ENCODE data around the gene MEG3. TPM values are rescaled to one million over a fixed set of nuclear protein-coding genes. Genes with fewer than 3 reads are reported as not detected.
"Not testable (repeated sequence)": the region's sequence is repeated elsewhere in the genome, so short reads cannot be mapped to it uniquely, and the experiment has no call there.

MEG3 gene
- total and polyA plus RNA-seq, 4 donors: 21.4 to 454 (median 149) TPM

GRCh38 chr14:100816950-100817901 is 8.7 kb upstream of the MEG3 start:
- Histone ChIP-seq H3K27ac (ENCODE audit: low read depth in 1 of 2, low read length in 2 of 2) (no peak overlapping the region), H3K4me1 (ENCODE audit: control insufficient read depth in 1 of 2, insufficient read depth in 2 of 2, low read length in 2 of 2) (no peaks in the 10 kb centered on the region), H3K9me3 (ENCODE audit: control insufficient read depth, low read length) (no peaks in the 10 kb centered on the region), H3K36me3 (ENCODE audit: control insufficient read depth in 1 of 2, insufficient read depth in 2 of 2, low read length in 1 of 2) (no peaks in the 10 kb centered on the region), H3K27me3 (ENCODE audit: control insufficient read depth in 1 of 2, insufficient read depth in 2 of 2, low read length in 1 of 2) (no peaks in the 10 kb centered on the region), H3K4me3 (ENCODE audit: low read length in 2 of 2) (no peak overlapping the region)
- DNase-seq: peak; percentile 34 to 59
- WGBS, 2 donors: 93% methylated on average over 26 of the region's 26 CpGs
- intact Hi-C loops (cut with DNase I): no loop called here
- no peak for ATAC-seq (ENCODE audit: low FRiP score)

- Histone ChIP-seq H3K4me3 (ENCODE audit: low read length in 2 of 2) (no peak overlapping the region), H3K9me3 (ENCODE audit: control insufficient read depth, low read length) (no peaks in the 10 kb centered on the region), H3K27me3 (ENCODE audit: control insufficient read depth in 1 of 2, insufficient read depth in 2 of 2, low read length in 1 of 2) (no peaks in the 10 kb centered on the region), H3K4me1 (ENCODE audit: control insufficient read depth in 1 of 2, insufficient read depth in 2 of 2, low read length in 2 of 2) (no peaks in the 10 kb centered on the region), H3K27ac (ENCODE audit: low read depth in 1 of 2, low read length in 2 of 2) (no peak overlapping the region), H3K36me3 (ENCODE audit: control insufficient read depth in 1 of 2, insufficient read depth in 2 of 2, low read length in 1 of 2) (no peaks in the 10 kb centered on the region)
- ATAC-seq (ENCODE audit: low FRiP score): no peak
- intact Hi-C loops (cut with DNase I): no loop called here
- DNase-seq: peak; percentile 9 to 45
- 56 to 57% methylated on average over 3 of the region's 3 CpGs for WGBS, 2 donors
These were observed 7.7 kb upstream of the MEG3 start for GRCh38 chr14:100818221-100818699.

- DNase-seq: peak; percentile 9 to 11
- H3K27me3 ChIP-seq (ENCODE audit: control insufficient read depth in 1 of 2, insufficient read depth in 2 of 2, low read length in 1 of 2); H3K36me3 ChIP-seq (ENCODE audit: control insufficient read depth in 1 of 2, insufficient read depth in 2 of 2, low read length in 1 of 2); ATAC-seq (ENCODE audit: low FRiP score); H3K4me3 ChIP-seq (ENCODE audit: low read length in 2 of 2); H3K27ac ChIP-seq (ENCODE audit: low read depth in 1 of 2, low read length in 2 of 2); intact Hi-C loops (cut with DNase I); H3K9me3 ChIP-seq (ENCODE audit: control insufficient read depth, low read length); H3K4me1 ChIP-seq (ENCODE audit: control insufficient read depth in 1 of 2, insufficient read depth in 2 of 2, low read length in 2 of 2): not testable (repeated sequence)
- WGBS, 2 donors: 88 to 93% methylated on average over 10 of the region's 10 CpGs
These were observed 7.0 kb upstream of the MEG3 start for GRCh38 chr14:100818923-100819322.

- intact Hi-C loops (cut with DNase I): no loop called here
- WGBS, 2 donors: 98 to 100% methylated on average over 1 of the region's 1 CpG
These were observed 6.5 kb upstream of the MEG3 start for GRCh38 chr14:100819453-100819828.

GRCh38 chr14:100819829-100820475 is 6.0 kb upstream of the MEG3 start:
- Histone ChIP-seq H3K4me3 (ENCODE audit: low read length in 2 of 2) (no peak overlapping the region), H3K27me3 (ENCODE audit: control insufficient read depth in 1 of 2, insufficient read depth in 2 of 2, low read length in 1 of 2) (no peaks in the 10 kb centered on the region), H3K36me3 (ENCODE audit: control insufficient read depth in 1 of 2, insufficient read depth in 2 of 2, low read length in 1 of 2) (no peaks in the 10 kb centered on the region), H3K27ac (ENCODE audit: low read depth in 1 of 2, low read length in 2 of 2) (no peak overlapping the region), H3K4me1 (ENCODE audit: control insufficient read depth in 1 of 2, insufficient read depth in 2 of 2, low read length in 2 of 2) (no peaks in the 10 kb centered on the region), H3K9me3 (ENCODE audit: control insufficient read depth, low read length) (no peaks in the 10 kb centered on the region)
- ATAC-seq (ENCODE audit: low FRiP score) (no peak), DNase-seq (peak; percentile 24 to 69)
- 97 to 98% methylated on average over 22 of the region's 22 CpGs for WGBS, 2 donors
- intact Hi-C loops (cut with DNase I): no loop called here

More at GRCh38 chr14:100819453-100819828, 6.5 kb upstream of the MEG3 start:
- H3K4me1 ChIP-seq (ENCODE audit: control insufficient read depth in 1 of 2, insufficient read depth in 2 of 2, low read length in 2 of 2): no peaks in the 10 kb centered on the region
- H3K4me3 ChIP-seq (ENCODE audit: low read length in 2 of 2): no peak overlapping the region
- ATAC-seq (ENCODE audit: low FRiP score) (no peak), DNase-seq (no peak)
- no peaks in the 10 kb centered on the region for H3K9me3 ChIP-seq (ENCODE audit: control insufficient read depth, low read length)
- no peaks in the 10 kb centered on the region for H3K36me3 ChIP-seq (ENCODE audit: control insufficient read depth in 1 of 2, insufficient read depth in 2 of 2, low read length in 1 of 2)
- no peaks in the 10 kb centered on the region for H3K27me3 ChIP-seq (ENCODE audit: control insufficient read depth in 1 of 2, insufficient read depth in 2 of 2, low read length in 1 of 2)
- H3K27ac ChIP-seq (ENCODE audit: low read depth in 1 of 2, low read length in 2 of 2): no peak overlapping the region

GRCh38 chr14:100820957-100821356 is 5.0 kb upstream of the MEG3 start:
- intact Hi-C loops (cut with DNase I): no loop called here
- WGBS, 2 donors: 48 to 52% methylated on average over 4 of the region's 4 CpGs

GRCh38 chr14:100822013-100822412 is 3.9 kb upstream of the MEG3 start:
- no peaks in the 10 kb centered on the region for H3K4me1 ChIP-seq (ENCODE audit: control insufficient read depth in 1 of 2, insufficient read depth in 2 of 2, low read length in 2 of 2)
- no peak overlapping the region for H3K27ac ChIP-seq (ENCODE audit: low read depth in 1 of 2, low read length in 2 of 2)
- ATAC-seq (ENCODE audit: low FRiP score): no peak
- peak in 1 of 2 donors; percentile 6 for DNase-seq
- H3K27me3 ChIP-seq (ENCODE audit: control insufficient read depth in 1 of 2, insufficient read depth in 2 of 2, low read length in 1 of 2): no peaks in the 10 kb centered on the region
- 73 to 74% methylated on average over 7 of the region's 7 CpGs for WGBS, 2 donors
- H3K9me3 ChIP-seq (ENCODE audit: control insufficient read depth, low read length): no peaks in the 10 kb centered on the region
- H3K4me3 ChIP-seq (ENCODE audit: low read length in 2 of 2): no peak overlapping the region
- intact Hi-C loops (cut with DNase I): no loop called here
- H3K36me3 ChIP-seq (ENCODE audit: control insufficient read depth in 1 of 2, insufficient read depth in 2 of 2, low read length in 1 of 2): no peaks in the 10 kb centered on the region

More at GRCh38 chr14:100820957-100821356, 5.0 kb upstream of the MEG3 start:
- DNase-seq (no peak), ATAC-seq (ENCODE audit: low FRiP score) (no peak)
- no peaks in the 10 kb centered on the region for H3K27me3 ChIP-seq (ENCODE audit: control insufficient read depth in 1 of 2, insufficient read depth in 2 of 2, low read length in 1 of 2)
- no peak overlapping the region for H3K4me3 ChIP-seq (ENCODE audit: low read length in 2 of 2)
- H3K4me1 ChIP-seq (ENCODE audit: control insufficient read depth in 1 of 2, insufficient read depth in 2 of 2, low read length in 2 of 2): no peaks in the 10 kb centered on the region
- H3K36me3 ChIP-seq (ENCODE audit: control insufficient read depth in 1 of 2, insufficient read depth in 2 of 2, low read length in 1 of 2): no peaks in the 10 kb centered on the region
- no peak overlapping the region for H3K27ac ChIP-seq (ENCODE audit: low read depth in 1 of 2, low read length in 2 of 2)
- H3K9me3 ChIP-seq (ENCODE audit: control insufficient read depth, low read length): no peaks in the 10 kb centered on the region

- ATAC-seq (ENCODE audit: low FRiP score) (no peak), DNase-seq (peak in 1 of 2 donors; percentile 25)
- H3K27me3 ChIP-seq (ENCODE audit: control insufficient read depth in 1 of 2, insufficient read depth in 2 of 2, low read length in 1 of 2): no peaks in the 10 kb centered on the region
- no peaks in the 10 kb centered on the region for H3K4me1 ChIP-seq (ENCODE audit: control insufficient read depth in 1 of 2, insufficient read depth in 2 of 2, low read length in 2 of 2)
- no peaks in the 10 kb centered on the region for H3K9me3 ChIP-seq (ENCODE audit: control insufficient read depth, low read length)
- no peaks in the 10 kb centered on the region for H3K36me3 ChIP-seq (ENCODE audit: control insufficient read depth in 1 of 2, insufficient read depth in 2 of 2, low read length in 1 of 2)
- WGBS, 2 donors: 52 to 58% methylated on average over 9 of the region's 9 CpGs
- intact Hi-C loops (cut with DNase I): no loop called here
- H3K4me3 ChIP-seq (ENCODE audit: low read length in 2 of 2): no peak overlapping the region
- H3K27ac ChIP-seq (ENCODE audit: low read depth in 1 of 2, low read length in 2 of 2): no peak overlapping the region
These were observed 3.2 kb upstream of the MEG3 start for GRCh38 chr14:100822532-100823296.

Data from aorta (tissue), 5 donors.